Ovary (tissue), 3 donors: ENCODE data around the gene OOSP2.

Source experiments
- CTCF ChIP-seq, 3 donors: fragments of 450-650 bp in 2 of 3; fragments of 200-600 bp in 1 of 3; IDR thresholded peaks; one replicate each; pipeline versions ENCODE4 v1.5.1 to v1.8.0; 2016 to 2022; ENCODE audit warnings: antibody characterized with exemption in 3 of 3, mild to moderate bottlenecking in 1 of 3
- EP300 ChIP-seq: sonication (generic); formaldehyde crosslinking; IDR thresholded peaks from one replicate; pipeline ENCODE4 v1.6.1; 2017; ENCODE audit warnings: antibody characterized with exemption
- POLR2A ChIP-seq: fragments of 450-650 bp; IDR thresholded peaks from one replicate; pipeline ENCODE4 v1.6.1; 2017; ENCODE audit warnings: antibody characterized with exemption, mild to moderate bottlenecking, moderate library complexity
- donor health status: DM: no; HTN: no; CAD: no.

- TF ChIP-seq CTCF (IDR thresholded peaks at IDR 0.05) = no peak
- no peak for TF ChIP-seq POLR2A
- no peak for TF ChIP-seq EP300
Observed at GRCh38 chr11:60084631-60085273, 44.5 kb downstream of the OOSP2 start.
